ENCODE measurements around the gene CSMD2. TPM values are rescaled to one million over a fixed set of nuclear protein-coding genes. Genes with fewer than 3 reads are reported as not detected.

CSMD2 gene
- total and polyA plus RNA-seq, 2 of the 4 experiments (the other 2 are of a cell fraction), result under 0.01 to 0.36 TPM

DNA sequence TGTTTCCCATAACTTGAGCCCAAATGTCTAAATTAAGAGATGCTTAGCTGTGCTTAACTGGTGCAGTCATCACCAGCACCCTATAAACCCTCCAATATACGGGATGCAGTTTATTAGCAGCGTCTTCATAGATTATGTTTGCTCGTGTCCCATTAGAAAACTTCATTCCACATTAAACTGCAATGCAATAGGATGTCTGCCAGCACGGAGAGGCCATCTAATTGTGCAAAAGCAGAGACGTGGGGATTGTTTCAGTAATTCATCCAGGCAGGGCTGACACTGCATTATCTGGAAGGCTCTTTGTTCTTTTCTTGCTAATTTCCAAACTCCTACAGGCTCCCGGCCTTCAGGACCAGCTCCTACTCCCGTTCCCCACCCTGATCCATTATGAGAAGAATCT, 89.5 kb downstream of the CSMD2 start:
- in situ Hi-C loops (cut with MboI; ENCODE audit: low sequenced_read_pairs), result no loop called here
- TF ChIP-seq BHLHE40 (IDR thresholded peaks at IDR 0.05; ENCODE audit: low read depth, low read length) (no peak), SMC3 (IDR thresholded peaks at IDR 0.05; ENCODE audit: low read depth, low read length) (no peak), MAFK (IDR thresholded peaks at IDR 0.05; ENCODE audit: low read depth, low read length) (no peak), RFX5 (IDR thresholded peaks at IDR 0.05; ENCODE audit: low read depth, low read length) (no peak), POLR2A (IDR thresholded peaks at IDR 0.05; ENCODE audit: low read depth, low read length) (no peak), CEBPB (IDR thresholded peaks at IDR 0.05; ENCODE audit: low read depth, low read length) (no peak), MAZ (IDR thresholded peaks at IDR 0.05; ENCODE audit: borderline replicate concordance, low read depth, low read length) (no peak), NFE2L2 (IDR thresholded peaks at IDR 0.05; ENCODE audit: low read depth, low read length) (no peak), CHD1 (IDR thresholded peaks at IDR 0.05; ENCODE audit: low read depth, low read length) (no peak), RCOR1 (IDR thresholded peaks at IDR 0.05; ENCODE audit: insufficient replicate concordance, low read length) (no peak), FOS (IDR thresholded peaks at IDR 0.05; ENCODE audit: low read depth, low read length) (no peak), RAD21 (IDR thresholded peaks at IDR 0.05; ENCODE audit: low read length) (no peak), MXI1 (IDR thresholded peaks at IDR 0.05; ENCODE audit: borderline replicate concordance, low read depth, low read length) (no peak)
- TF ChIP-seq, protein P1, sequence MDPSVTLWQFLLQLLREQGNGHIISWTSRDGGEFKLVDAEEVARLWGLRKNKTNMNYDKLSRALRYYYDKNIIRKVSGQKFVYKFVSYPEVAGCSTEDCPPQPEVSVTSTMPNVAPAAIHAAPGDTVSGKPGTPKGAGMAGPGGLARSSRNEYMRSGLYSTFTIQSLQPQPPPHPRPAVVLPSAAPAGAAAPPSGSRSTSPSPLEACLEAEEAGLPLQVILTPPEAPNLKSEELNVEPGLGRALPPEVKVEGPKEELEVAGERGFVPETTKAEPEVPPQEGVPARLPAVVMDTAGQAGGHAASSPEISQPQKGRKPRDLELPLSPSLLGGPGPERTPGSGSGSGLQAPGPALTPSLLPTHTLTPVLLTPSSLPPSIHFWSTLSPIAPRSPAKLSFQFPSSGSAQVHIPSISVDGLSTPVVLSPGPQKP (IDR thresholded peaks at IDR 0.05; ENCODE audit: borderline replicate concordance, low read depth, low read length), result no peak
- TF ChIP-seq, protein P2, sequence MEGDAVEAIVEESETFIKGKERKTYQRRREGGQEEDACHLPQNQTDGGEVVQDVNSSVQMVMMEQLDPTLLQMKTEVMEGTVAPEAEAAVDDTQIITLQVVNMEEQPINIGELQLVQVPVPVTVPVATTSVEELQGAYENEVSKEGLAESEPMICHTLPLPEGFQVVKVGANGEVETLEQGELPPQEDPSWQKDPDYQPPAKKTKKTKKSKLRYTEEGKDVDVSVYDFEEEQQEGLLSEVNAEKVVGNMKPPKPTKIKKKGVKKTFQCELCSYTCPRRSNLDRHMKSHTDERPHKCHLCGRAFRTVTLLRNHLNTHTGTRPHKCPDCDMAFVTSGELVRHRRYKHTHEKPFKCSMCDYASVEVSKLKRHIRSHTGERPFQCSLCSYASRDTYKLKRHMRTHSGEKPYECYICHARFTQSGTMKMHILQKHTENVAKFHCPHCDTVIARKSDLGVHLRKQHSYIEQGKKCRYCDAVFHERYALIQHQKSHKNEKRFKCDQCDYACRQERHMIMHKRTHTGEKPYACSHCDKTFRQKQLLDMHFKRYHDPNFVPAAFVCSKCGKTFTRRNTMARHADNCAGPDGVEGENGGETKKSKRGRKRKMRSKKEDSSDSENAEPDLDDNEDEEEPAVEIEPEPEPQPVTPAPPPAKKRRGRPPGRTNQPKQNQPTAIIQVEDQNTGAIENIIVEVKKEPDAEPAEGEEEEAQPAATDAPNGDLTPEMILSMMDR (conservative IDR thresholded peaks at IDR 0.05; ENCODE audit: low read depth, low read length), result no peak
- TF ChIP-seq, protein P3, sequence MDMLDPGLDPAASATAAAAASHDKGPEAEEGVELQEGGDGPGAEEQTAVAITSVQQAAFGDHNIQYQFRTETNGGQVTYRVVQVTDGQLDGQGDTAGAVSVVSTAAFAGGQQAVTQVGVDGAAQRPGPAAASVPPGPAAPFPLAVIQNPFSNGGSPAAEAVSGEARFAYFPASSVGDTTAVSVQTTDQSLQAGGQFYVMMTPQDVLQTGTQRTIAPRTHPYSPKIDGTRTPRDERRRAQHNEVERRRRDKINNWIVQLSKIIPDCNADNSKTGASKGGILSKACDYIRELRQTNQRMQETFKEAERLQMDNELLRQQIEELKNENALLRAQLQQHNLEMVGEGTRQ (IDR thresholded peaks at IDR 0.05; ENCODE audit: low read depth, low read length), result no peak

More for the DNA sequence above, 89.5 kb downstream of the CSMD2 start:
- no peak overlapping the region for H2BK120ac ChIP-seq (ENCODE audit: low read depth, low read length)
- no peak overlapping the region for H3K18ac ChIP-seq (ENCODE audit: low read depth, low read length)
- H3K36me3 ChIP-seq (ENCODE audit: control insufficient read depth, insufficient read depth, low read length), result no peaks in the 10 kb centered on the region
- no peaks in the 10 kb centered on the region for H3K79me1 ChIP-seq (ENCODE audit: low read depth in 1 of 2, low read length in 2 of 2)
- intact Hi-C loops (cut with micrococcal nuclease), result no loop called here
- BruUV-seq (replicated peaks), result no TSS peak
- H4K91ac ChIP-seq (ENCODE audit: insufficient read depth, low read depth, low read length), result no peak overlapping the region
- H3K14ac ChIP-seq (replicated peaks; ENCODE audit: low read depth, low read length), result no peak overlapping the region
- H3K4me1 ChIP-seq (ENCODE audit: control insufficient read depth, insufficient read depth, low read length), result no peaks in the 10 kb centered on the region
- H3K27ac ChIP-seq (ENCODE audit: insufficient read depth, low read length), result no peak overlapping the region
- DNase-seq, result no peak
- no peak overlapping the region for H2AK5ac ChIP-seq (ENCODE audit: low read depth, low read length)
- no peak overlapping the region for H3K9ac ChIP-seq (ENCODE audit: low read depth, low read length)
- H3K9me3 ChIP-seq (ENCODE audit: control insufficient read depth, insufficient read depth, low read length), result peaks cover 14% of the 10 kb centered on the region
- H4K5ac ChIP-seq (ENCODE audit: low read depth, low read length), result no peak overlapping the region
- no peak overlapping the region for H2BK20ac ChIP-seq (ENCODE audit: low read depth, low read length)
- H3K4me3 ChIP-seq (ENCODE audit: insufficient read depth, low read depth, low read length), result no peak overlapping the region
- dilution Hi-C loops (cut with HindIII; ENCODE audit: low sequenced_read_pairs, unreplicated experiment), result no loop called here
- H3K9me1 ChIP-seq (ENCODE audit: insufficient read depth, low read length), result no peaks in the 10 kb centered on the region
- H2BK5ac ChIP-seq (ENCODE audit: low read depth, low read length, poor library complexity, severe bottlenecking), result no peak overlapping the region
- H4K20me1 ChIP-seq (ENCODE audit: insufficient read depth, low read length), result no peaks in the 10 kb centered on the region
- H3K27me3 ChIP-seq (ENCODE audit: control insufficient read depth, insufficient read depth, low read length), result no peaks in the 10 kb centered on the region
- no peak for ATAC-seq (ENCODE audit: low read depth)
- H3K23ac ChIP-seq (ENCODE audit: low read depth, low read length), result no peak overlapping the region
- no CpG with 5 or more reads among the region's 7 CpGs for WGBS, 2 experiments (ENCODE audit: extremely low coverage in 2 of 2, insufficient read length in 1 of 2)
- POLR2A ChIA-PET (ENCODE audit: unreplicated experiment), result no interaction called here
- H2AFZ ChIP-seq (replicated peaks; ENCODE audit: low read length, poor library complexity), result no peak overlapping the region
- H3K4me2 ChIP-seq (ENCODE audit: low read depth, low read length), result no peak overlapping the region
- no peak overlapping the region for H2AK9ac ChIP-seq (replicated peaks; ENCODE audit: low read depth, low read length, poor library complexity)
- no peak overlapping the region for H2BK15ac ChIP-seq (ENCODE audit: low read depth, low read length)
- H3K4ac ChIP-seq (ENCODE audit: low read depth, low read length), result no peak overlapping the region
- CTCF ChIA-PET, result no interaction called here
- no peak overlapping the region for H3K56ac ChIP-seq (ENCODE audit: extremely low read depth, insufficient read depth, low read length)
- no peak overlapping the region for H4K8ac ChIP-seq (ENCODE audit: low read depth in 2 of 2, low read length in 2 of 2)
